GM18870 (cell line): ENCODE measurements around the gene MRGPRX2.

ENCODE experiments used
- ATAC-seq: cut with Tn5 transposase; IDR thresholded peaks from one replicate; pipeline ENCODE4 v1.9.1; 2021; ENCODE audit warnings: moderate library complexity; ENCODE audit not compliant: unreplicated experiment

Gene MRGPRX2

DNA sequence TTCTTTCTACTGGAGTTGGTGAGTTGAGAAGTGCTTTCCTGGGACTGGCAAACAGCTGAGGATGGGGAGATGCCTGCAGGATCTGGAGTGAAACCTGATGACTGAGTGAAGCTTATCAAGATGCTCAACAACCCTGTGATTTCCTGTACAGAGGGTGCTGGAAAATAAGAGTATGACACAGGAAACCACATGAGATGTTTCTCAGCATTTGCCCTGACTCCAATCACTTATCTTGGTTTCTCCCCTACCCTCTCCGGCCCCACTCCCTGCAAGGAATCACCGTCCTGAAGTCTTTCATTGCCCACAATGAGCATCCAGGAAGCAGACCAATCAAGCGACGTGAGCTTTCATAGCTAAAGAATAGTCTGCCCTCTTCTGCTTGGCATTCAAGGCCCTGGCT is at the start of gene MRGPRX2:
MRGPRX2 (minus strand) TSS at position 89 of the 400 bp plus-strand sequence. CDS start 4,315 bp downstream, outside the sequence.
- ATAC-seq = no peak

DNA sequence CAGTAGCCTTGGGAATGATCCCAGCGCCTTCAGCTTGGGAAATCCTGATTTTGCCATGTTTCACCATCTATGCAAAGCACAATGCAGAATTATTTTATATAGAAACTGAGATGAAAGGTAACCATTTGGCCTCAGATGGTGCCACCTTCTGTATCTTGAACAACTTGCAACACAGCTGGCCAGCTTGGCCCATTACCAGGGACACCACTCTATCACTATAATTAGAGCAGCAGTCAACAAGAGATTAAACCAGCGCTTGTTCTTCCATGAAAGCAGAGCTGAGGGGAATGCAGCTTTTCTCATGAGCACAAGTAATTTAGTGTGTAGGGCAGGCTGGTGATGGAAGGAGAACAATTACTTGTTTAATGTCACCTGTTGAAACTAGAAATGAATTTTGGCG is 49.8 kb upstream of the MRGPRX2 start:
- ATAC-seq = no peak

- no peak for ATAC-seq
These were observed 46.6 kb upstream of the MRGPRX2 start for GRCh38 chr11:19107125-19107524.

GRCh38 chr11:19105011-19105410 is 44.5 kb upstream of the MRGPRX2 start:
- ATAC-seq = no peak

- ATAC-seq = no peak
These were observed 42.0 kb upstream of the MRGPRX2 start for GRCh38 chr11:19102521-19102900.

DNA sequence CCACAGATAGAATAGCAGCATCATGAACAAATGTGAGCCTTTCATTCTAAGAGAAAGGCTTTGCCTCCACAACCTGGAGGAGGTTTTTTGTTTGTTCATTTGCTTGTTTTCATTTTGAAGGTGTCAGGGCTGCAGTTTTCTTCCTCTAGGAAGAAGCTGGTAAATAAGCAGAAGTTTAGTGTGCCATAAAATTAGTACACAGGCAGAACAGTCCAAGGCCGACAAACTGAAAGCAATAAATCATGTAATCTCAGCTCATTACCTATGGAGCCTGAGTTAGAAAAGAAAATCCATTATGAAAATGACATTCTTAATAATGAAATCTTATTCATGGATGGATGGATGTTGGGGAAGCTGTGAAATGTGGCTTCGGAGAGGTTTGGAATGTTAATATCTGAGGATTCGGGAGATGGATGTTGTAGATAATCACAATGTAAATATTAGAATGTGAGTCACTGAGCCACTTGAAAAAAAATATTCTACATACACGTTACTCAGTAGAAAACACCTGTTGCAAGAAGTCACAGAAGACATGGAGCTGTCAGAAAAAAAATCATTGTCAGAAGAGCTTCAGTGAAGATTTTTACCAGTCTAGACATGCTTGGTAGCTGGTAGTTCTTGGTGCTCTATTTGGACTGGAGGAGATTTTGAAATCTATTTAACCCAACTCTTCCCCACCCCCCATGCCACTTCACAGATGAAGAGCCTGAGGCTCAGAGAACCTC is 41.4 kb upstream of the MRGPRX2 start:
- no peak for ATAC-seq

DNA sequence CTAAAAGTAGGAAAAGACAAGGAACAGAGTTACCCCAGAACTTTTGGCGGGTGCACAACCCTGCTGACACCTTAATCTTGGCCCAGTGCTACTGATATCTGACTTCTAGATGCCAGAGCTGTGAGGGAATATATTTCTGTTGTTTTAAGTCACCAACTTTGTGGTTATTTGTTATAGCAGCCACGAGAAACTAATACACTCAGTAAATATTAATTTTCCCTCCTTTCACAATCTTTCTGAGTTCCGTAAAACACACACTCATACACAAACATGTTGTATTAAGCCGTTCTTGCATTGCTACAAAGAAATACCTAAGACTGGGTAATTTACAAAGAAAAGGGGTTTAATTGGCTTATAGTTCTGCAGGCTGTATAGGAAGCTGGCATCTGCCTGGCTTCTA is 40.4 kb upstream of the MRGPRX2 start:
- ATAC-seq = no peak

DNA sequence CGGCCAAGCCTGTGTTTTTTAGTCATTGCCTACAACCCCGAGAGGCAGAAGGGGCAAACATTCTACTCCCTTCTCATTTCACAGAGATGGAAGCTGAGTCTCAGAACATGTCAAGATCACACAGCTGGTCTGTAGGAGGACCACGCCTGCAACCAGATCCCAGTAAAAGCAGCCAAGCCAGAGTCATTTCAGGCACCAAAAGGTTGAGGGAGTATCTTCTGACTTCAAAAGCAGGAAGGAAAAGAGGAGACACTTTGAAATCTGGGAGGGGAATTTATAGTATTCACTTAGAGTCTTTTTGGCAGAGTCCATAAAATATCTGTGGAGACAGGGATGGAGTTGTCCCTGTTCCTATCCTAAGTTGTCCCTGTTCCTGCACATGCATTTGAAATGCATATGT is 38.6 kb upstream of the MRGPRX2 start:
- ATAC-seq = no peak

DNA sequence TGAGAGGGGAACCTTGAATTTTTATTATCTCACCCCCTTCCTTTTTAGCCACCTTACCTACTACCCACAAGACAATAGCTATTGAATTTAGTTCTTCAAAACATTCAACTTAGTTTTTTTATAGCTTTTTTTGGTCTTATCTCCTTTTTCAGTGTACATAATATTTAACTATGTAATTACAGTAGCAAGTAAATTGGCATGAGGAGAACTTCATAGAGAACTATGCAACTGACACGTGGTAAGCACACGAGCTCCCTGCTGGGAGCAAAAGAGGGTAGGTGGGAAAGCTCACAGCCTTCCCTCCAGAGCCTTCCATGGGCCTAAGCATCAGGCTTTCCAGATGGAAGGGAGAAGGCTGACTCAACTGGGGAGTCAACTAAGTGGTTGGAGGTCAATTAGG is 34.3 kb upstream of the MRGPRX2 start:
- no peak for ATAC-seq

DNA sequence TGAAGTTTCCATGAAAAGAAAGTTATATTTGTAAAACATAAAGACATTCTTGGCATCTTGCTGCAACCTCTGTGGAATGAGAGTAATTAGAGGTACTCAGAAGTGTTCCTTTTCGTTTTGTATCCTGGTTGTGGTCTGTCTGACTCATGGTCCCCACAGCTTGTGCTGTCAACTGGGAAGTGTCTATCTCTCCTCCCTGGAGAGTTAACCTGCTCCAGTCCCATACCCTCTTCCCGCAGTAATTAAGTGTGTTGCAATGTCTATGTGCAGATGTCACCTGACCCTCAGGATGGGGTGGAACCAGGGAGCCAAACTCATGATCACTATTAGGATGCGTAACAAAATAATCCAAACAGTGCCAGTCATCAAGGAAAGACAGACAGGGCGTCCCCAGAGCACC is 33.5 kb upstream of the MRGPRX2 start:
- no peak for ATAC-seq

DNA sequence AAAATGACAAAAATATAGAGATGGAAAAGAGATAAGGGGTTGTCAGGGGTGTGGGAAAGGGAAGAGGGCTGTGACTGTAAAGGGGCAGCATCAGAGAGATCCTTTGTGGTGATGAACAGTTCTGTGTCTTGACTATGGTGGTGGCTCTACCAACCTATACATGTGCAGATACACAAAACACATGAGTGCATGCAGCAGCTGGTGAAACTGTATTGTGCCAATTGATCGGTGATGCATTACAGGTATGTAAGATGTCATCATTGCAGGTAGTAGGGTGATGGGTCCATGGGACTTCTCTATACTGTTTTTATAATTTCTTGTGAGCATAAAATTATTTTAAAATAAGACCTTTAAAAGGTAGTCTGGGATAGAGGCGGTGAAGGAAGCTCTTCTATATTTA is 32.3 kb upstream of the MRGPRX2 start:
- ATAC-seq = no peak

DNA sequence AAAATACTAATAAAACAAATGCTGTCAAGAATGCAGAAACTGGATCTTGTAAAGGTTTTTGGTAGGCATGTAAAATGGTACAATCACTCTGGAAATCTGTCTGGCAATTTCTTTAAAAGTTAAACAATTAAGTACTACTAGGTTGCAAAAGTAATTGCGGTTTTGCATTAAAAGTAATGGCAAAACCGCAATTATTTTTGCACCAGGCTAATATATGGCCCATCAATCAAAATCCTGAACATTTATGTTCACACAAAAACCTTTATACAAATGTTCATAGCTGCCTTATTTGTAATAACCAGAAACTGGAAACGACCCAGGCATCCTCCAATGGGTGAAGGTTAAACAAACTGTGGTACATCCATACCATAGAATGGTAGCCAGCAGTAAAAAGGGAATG is 31.8 kb upstream of the MRGPRX2 start:
- no peak for ATAC-seq

GRCh38 chr11:19091366-19091765 is 30.8 kb upstream of the MRGPRX2 start:
- no peak for ATAC-seq

- ATAC-seq = no peak
These were observed 28.9 kb upstream of the MRGPRX2 start for GRCh38 chr11:19089421-19089820.

GRCh38 chr11:19088791-19089190 is 28.3 kb upstream of the MRGPRX2 start:
- no peak for ATAC-seq

GRCh38 chr11:19087658-19088057 is 27.1 kb upstream of the MRGPRX2 start:
- no peak for ATAC-seq

GRCh38 chr11:19084661-19085315 is 24.3 kb upstream of the MRGPRX2 start:
- ATAC-seq = no peak

DNA sequence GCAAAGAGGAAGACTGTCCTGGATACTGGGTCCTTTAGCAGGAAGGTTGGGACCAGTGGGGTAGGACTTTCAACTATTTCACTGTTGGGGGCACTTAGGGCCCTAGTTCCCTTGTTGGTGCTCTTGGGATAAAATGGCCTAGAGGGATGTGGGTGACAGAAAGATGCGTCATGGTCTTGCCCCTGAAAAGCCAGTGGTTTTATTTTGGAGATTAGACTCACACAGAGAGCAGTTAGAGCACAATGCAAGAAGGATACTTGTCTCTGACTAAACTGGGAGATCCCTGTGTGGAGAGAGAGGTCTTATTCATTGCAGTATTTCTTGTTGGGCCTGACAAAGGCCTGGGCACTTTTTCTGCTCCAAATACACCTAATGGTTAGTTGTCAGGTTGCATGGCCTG is 22.6 kb upstream of the MRGPRX2 start:
- ATAC-seq = no peak

GRCh38 chr11:19080579-19080993 is 20.1 kb upstream of the MRGPRX2 start:
- no peak for ATAC-seq

- no peak for ATAC-seq
These were observed 19.3 kb upstream of the MRGPRX2 start for GRCh38 chr11:19079643-19080440.

- ATAC-seq = no peak
These were observed 17.4 kb upstream of the MRGPRX2 start for GRCh38 chr11:19077965-19078364.
